Head of caudate nucleus (tissue), 42 donors: ENCODE results near the gene USP25.
"Not testable (repeated sequence)": the region's sequence is repeated elsewhere in the genome, so short reads cannot be mapped to it uniquely, and the experiment has no call there.

ENCODE experiments used
- DNase-seq, 42 donors: peaks; one replicate each; pipeline versions ENCODE4 v3.0.0 to v3.0.0-alpha.2; 2020 to 2021; ENCODE audit warnings: mixed read lengths in 7 of 42
- intact Hi-C: fragments of 100-400 bp; cut with DNase I; formaldehyde crosslinking; loops from one replicate; pipeline ENCODE4 v1.15.0; 2022

USP25 gene

DNA sequence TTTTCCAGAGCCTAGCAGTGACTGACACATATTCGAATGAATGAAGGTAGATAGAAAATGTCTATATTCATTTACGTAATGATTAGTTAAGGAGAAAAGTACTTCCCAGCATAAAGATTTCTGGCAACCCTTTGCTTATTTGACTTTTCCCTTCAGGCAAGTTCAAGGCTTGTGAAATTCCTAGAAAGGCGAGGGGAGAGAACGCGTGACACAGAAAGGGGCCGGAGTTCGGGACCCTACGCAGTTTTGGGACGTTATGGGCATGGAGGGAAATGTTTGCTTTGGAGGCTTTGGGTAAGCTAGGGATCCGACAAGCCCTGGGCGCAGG is 472 bp upstream of the USP25 start:
- no peak for DNase-seq
- intact Hi-C loops, result no loop called here

DNA sequence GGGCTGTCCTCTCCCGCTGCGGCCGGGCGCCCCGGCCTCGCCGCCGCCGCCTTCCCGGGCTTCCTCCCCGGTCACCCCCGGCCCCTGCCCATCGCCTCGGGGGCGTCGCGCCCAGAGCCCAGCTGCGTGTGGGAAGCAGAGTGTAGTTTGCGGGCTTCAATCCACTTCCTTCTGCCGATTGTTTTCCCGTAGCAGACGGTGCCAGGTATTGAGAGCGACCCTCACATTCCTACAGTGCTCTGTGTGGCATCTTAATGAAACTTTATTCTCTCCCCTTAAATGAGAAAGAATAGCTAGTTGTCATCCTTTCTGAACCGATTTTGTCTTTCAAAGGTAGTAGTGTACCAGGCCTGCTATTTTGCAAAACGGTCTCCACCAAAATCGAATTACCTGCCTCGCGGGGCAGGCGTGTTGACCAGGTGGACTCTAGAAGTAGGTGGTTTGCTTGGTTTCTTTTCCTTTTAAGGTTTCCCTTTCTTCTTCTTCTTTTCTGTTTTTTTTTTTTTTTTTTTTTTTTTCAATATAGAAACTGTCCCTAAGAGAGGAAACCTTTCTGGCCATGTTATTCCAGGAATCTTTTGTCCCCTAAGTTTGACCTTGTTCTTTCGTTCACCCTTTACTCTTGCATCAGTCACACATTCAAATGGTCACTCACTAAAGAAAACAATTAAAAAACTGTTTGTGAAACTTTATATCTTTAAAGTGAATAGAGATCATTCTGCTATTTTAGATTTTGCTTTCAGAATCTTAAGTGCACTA is 881 bp downstream of the USP25 start:
- intact Hi-C loops, result loop anchor here (10.0 kb wide), 1 partner anchor 666 kb away; the partner anchor contains the start of gene NRIP1
- DNase-seq, result peak in 7 of 42 donors; percentile 8 to 44 (median 21)

DNA sequence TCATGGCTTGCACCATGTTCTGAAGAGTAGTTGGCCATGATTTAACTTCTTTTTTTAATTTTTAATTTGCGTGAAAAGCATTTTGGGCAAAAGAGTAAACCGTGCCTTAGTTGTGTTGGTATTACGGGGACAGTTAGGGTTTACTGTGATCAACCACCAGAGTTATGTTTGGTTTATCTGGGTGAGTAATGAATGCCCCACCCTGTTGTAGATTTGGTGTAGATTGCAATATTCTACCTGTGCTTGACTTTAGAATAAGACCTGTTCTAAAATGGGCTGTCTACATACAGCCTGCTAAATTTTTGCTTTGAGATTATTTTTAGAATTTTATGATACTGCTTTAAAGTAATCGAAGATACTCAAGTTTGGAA is 1.4 kb downstream of the USP25 start:
- intact Hi-C loops, result loop anchor here (10.0 kb wide), 1 partner anchor 666 kb away; the partner anchor contains the start of gene NRIP1

DNA sequence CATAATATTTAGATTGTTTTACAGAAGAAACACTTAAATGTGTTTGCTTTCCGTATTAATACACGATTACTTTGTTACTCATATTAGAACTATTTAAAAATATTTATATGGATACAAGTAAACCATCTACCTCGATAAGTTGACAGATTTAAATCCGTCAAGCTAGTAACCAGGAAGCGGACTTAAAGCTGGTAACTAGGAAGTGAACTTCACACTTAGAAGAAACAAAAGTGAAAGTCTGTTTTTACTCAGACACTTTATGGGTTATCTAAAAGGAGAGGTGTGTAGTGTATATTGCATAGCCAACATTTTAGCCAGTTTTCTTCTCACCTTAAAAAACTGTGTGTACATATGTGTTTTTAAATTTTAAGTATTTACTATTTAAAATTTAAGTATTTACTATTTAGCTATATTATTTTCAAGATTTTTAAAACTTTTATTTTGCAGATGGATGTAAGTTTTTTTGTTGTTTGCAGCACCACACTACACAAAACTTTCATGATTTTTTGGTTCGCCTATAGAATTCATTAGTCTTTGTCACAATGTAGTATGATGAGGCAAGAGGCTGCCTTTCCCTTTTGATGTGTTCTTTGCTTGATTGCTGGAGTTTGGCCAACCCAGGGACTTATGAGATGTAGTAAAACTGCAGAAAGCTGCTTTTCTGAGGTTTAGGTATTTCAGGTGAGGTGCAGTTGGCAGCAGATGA is 2.7 kb downstream of the USP25 start:
- no peak for DNase-seq
- intact Hi-C loops, result loop anchor here (10.0 kb wide), 1 partner anchor 668 kb away; the partner anchor contains the start of gene NRIP1

More for the DNA sequence above, 1.4 kb downstream of the USP25 start:
- no peak for DNase-seq

DNA sequence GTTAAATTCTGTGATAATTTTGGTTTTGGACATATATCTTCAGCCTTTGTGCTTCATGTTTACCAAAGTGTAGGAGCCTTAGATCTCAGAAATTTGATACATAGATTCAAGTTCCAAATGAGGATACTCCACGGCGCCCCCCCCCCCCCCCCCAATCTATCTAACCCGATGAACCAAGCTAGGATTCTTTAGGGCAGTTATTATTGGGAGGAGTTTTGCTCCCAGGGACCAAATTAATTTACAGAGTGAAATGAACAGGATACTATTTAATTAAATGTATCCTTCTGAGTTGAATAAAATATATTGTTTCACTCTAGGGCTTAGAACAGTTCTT is 3.2 kb downstream of the USP25 start:
- no peak for DNase-seq
- intact Hi-C loops, result loop anchor here (10.0 kb wide), 1 partner anchor 668 kb away; the partner anchor contains the start of gene NRIP1

DNA sequence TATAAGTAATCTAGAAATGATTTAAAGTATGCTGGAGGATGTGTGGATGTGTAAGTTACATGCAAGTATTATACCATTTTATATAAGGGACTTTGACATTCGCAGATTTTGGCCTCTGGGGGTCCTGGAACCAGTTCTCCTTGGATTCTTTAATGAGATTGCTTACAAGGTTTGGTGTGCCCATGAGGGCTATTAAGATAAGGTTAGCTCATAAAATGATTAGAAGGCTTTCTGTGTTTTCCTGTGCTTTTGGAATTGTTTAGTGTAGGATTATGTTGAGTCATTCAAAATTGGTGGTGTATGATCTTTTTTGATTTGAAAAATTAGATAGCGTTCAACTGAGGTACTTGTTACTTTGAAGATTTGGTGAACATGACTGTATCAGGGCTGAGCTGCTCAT is 5.6 kb downstream of the USP25 start:
- intact Hi-C loops, result loop anchor here (10.0 kb wide), 1 partner anchor 671 kb away; the partner anchor contains the start of gene NRIP1
- DNase-seq, result no peak

DNA sequence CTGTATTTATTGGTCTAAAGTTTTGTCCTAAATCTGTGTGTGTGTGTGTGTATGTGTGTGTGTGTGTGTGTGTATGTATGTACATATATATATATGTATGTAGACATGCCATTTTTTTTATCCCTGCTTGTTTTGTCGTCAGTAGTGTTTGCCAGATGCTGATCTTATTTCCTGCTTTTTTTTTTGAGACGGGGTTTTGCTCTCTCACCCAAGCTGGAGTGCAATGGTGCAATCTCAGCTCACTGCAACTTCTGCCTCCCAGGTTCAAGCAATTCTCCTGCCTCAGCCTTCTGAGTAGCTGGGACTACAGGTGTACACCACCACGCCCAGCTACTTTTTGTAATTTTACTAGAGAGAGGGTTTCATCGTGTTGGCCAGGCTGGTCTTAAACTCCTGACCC is 6.1 kb downstream of the USP25 start:
- not testable (repeated sequence) for DNase-seq
- intact Hi-C loops, result loop anchor here (10.0 kb wide), 1 partner anchor 671 kb away; the partner anchor contains the start of gene NRIP1

DNA sequence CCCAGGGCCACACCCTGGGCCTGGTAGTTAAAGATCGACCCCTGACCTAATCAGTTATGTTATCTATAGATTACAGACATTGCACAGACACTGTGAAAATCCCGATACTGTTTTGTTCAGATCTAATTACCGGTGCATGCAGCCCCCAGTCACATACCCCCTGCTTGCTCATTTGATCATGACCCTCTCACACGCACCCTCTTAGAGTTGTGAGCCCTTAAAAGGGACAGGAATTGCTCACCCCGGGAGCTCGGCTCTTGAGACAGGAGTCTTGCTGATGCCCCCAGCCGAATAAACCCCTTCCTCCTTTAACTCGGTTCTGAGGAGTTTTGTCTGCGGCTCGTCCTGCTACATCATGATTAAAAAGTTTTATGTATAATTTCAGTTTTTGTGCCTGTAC is 9.0 kb downstream of the USP25 start:
- intact Hi-C loops, result loop anchor here (10.0 kb wide), 1 partner anchor 674 kb away; the partner anchor contains the start of gene NRIP1
- not testable (repeated sequence) for DNase-seq

DNA sequence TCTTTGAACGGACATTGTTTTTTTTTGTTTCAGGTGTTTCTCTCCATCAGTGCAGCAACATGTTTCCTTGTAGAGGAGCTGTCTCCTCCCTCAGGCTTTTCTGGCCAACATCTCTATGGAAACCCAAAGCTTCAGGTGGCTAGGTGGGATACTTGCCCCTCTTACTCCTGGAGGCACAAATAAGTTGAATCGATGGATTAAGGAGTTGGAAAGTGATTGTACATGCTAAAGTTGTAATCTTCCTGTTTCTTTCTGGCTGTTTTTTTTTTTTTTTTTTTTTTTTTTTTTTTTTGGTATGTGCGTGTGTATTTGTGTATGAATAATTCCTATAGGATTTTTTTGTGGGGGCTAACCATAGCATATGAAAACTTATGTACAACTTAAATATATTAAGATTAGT is 10.6 kb downstream of the USP25 start:
- intact Hi-C loops, result no loop called here

DNA sequence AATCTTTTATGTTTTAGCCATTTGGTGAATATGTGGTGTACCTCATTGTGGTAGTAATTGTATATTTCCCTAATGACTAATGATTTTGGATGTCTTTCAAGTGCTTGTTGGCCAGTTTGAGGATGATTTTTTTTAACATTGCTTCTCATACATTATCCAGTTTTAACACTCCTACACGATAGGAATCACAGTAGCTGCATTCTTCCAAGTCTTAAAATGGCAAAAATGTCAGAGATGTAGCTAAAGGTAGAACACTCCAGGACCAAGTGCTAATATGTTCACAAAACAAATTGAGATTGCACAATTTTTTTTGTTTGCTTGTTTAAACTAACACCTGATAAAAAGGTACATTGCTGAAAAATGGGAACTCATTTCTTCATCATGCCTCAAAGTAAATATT is 11.7 kb downstream of the USP25 start:
- DNase-seq, result no peak
- intact Hi-C loops, result no loop called here

More for the DNA sequence above, 10.6 kb downstream of the USP25 start:
- DNase-seq, result no peak

DNA sequence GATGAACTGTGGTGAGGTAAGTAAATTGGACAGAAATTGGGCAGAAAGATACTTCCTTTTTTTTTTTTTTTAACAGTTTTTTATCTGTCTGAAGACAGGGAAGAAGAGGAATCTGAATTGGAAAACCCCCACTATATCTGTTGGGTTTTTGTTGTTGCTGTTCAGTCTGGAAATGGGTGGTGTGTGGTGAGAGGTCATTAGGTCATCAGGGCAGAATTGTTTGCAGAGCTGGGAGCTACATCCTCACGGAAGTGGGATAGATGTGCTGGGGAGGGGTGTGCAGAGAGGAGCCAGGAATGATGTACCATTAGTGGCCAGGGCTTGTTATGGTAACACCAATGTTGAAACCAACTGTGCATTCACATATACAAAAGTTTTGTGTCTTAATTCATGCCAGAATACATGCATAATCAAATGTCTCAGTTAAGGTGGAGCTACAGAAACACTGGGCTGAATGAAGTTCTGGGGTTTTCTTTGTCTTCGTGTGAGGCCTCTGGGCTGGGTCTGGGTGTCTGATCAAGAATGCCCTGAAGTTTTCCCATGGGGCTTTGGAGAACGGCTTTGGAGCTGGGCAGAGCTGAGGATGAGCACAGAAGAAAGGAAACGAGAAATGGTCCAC is 12.4 kb downstream of the USP25 start:
- DNase-seq, result no peak
- intact Hi-C loops, result no loop called here

DNA sequence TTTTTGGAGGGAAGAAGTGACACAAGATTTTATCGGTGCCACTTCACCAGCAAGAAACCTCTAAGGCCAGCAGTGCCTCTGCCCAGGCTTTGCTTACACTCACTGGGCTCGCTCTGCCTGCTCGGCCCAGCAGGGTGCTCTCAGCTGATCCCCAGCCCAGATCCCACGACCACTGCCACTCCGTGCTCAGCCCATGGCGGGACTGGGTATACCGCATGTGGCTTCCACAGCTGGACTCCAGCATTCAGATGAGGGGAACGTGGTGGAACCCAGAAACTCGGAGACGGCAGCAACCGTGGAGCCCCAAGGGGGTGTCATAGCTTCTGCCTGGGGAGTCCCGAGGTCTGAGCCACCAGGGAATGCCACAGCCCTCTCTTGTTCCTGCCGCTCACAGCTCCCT is 12.9 kb downstream of the USP25 start:
- intact Hi-C loops, result no loop called here
- no peak for DNase-seq

DNA sequence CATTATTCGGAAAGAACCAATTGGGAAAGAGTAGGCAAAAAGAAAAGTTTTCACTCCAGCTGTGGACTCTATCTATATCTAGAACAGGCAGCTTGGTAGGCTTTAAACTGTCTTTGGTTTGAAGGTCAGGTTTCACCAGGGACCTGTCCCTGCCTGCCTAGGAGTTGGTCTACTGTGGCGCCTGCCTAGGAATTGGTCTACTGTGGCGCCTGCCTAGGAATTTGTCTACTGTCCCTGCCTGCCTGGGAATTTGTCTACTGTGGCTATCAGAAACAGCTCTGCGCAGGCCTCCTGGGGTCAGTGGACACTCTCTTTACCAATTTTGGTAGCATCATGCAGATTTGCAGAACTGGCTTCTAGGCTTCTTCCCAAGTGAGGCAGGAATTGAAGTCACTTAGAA is 13.8 kb downstream of the USP25 start:
- DNase-seq, result no peak
- intact Hi-C loops, result no loop called here

DNA sequence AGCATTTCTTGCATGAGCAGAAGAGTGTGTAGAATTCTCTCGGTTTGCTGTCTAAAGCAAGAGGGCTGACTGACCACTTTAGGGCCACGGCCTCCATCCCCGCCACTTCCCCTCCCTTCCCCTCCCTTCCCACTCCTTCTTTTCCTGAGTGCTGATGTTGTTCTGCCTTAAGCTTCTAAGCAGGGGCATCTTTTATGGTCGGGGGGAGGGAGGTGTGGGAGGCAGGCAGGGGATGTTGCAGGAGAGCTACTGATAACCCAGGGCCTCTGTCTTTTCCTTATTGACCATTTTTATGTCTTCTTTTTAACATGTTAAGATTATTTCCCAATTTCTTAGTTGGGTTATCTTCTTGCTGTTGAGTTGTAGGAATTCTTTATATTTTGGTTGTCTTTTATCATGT is 15.1 kb downstream of the USP25 start:
- intact Hi-C loops, result no loop called here
- DNase-seq, result no peak

DNA sequence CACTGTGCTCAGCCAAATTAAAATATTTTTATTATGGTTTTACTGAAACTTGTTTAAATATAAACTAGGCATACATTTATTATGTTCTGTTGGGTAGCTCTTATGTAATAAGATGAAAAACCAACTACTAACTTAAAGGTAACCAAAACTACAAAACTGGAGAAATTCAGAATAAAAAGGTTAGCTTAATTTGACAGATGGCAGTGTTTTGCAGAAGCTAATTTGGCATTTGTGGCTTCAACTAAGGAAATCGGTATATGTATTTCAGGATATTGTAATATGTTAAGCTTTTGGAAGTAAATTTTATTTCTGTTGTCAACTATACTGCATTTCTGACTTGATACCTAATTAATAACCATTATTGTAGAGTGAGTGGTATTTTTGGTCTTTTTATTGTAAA is 18.8 kb downstream of the USP25 start:
- no peak for DNase-seq
- intact Hi-C loops, result no loop called here

DNA sequence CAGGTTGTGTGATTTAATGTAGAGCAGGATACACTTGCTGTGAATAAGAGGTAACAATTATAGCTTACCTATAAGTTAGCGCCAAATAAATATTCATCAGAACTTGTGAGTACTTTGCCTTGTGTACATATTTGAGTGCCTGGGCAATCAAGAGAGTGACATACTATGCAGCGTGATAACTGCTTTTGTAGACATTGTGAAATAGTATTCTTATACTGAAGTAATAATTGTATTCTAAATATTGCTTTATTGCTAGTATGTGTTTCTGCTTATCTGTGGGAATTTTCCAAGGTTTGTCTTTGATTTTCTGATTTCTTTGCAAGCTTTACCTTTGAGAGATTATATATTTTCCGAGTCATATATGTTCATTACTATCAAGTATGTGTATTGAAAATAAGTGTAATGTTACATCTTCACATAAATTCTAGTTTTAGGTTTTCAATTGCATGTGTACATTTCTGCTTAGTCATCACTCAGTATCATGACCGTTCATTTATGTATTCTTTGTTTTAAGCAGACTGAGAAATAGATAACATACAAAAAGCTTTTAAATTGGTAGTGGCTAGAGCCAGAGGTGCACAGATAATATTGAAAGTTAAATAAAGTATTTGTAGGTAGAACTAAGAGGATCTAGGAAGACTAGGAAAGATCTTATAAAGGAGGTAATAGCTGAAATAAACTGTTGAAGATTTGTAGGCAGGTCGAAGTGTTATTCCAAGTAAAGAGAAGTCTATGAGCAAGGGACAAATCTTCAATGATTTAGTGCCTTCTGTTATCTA is 19.5 kb downstream of the USP25 start:
- intact Hi-C loops, result no loop called here
- DNase-seq, result no peak

DNA sequence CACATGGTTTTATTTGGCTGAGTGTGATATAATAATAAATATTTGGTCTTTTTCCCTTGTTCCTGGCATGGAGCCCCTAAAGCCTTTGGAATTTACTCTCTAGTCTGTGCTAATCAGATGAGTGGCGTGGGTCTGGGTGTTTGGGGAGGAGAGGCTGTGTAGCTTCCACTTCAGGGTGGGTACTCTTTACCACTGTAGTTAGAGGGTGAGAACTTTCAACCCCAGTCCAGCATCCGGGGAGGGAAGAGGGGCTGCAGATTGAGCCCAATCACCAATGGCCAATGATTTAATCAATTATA is 20.0 kb downstream of the USP25 start:
- DNase-seq, result no peak
- intact Hi-C loops, result no loop called here

DNA sequence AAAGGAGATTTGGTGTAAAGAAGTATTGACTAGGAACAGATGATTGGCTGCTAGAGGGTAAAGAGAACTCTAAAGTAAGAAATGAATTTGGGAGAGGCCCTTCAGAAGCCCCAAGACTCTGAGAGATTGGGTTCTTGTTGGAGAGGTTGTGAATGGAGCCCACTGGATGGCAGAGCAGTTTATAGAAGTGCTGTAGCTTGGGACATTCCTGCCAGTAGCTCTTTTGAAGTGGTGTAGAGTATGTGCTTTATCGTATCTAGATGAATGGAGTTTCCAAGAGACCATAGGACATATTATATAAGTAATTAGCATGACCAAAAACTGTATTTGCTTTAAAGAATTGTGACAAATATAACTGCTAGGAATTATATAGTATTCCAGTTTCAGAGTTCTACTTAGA is 21.3 kb downstream of the USP25 start:
- intact Hi-C loops, result no loop called here
- DNase-seq, result no peak

DNA sequence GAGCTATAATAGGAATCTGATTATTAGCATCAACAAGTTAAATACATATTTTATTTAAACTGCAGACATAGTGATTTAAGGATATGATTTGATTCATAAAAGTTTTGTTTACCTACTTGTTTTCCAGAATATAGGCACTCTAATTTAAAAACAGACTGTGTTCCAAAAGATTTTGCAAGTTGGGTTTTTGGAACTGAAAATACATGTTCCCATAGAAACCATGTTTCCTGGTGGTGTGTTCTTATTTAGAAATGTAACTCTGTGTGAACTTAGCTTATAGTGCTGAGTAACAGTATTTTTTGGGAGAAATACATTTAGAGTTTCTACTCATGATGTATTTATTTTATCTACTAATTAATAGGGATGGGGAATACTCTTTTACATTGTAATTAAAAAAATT is 21.8 kb downstream of the USP25 start:
- no peak for DNase-seq
- intact Hi-C loops, result no loop called here
